HG03108 (cell line): ENCODE data around the gene CDK5RAP2.

Source experiments
- ATAC-seq: cut with Tn5 transposase; IDR thresholded peaks from one replicate; pipeline ENCODE4 v1.9.1; 2021; ENCODE audit warnings: moderate library complexity; ENCODE audit not compliant: unreplicated experiment

The CDK5RAP2 gene

GRCh38 chr9:120386390-120387131 lies 193.4 kb downstream of the CDK5RAP2 start:
- no peak for ATAC-seq

GRCh38 chr9:120385606-120386389 lies 194.2 kb downstream of the CDK5RAP2 start:
- ATAC-seq: no peak

- ATAC-seq: no peak
Measured at GRCh38 chr9:120384925-120385272, 195.1 kb downstream of the CDK5RAP2 start.

- ATAC-seq: no peak
Measured at GRCh38 chr9:120383999-120384924, 195.7 kb downstream of the CDK5RAP2 start.

GRCh38 chr9:120383611-120383998 lies 196.4 kb downstream of the CDK5RAP2 start:
- ATAC-seq: no peak

GRCh38 chr9:120382453-120382852 lies 197.5 kb downstream of the CDK5RAP2 start:
- ATAC-seq: no peak

- ATAC-seq: no peak
Measured at GRCh38 chr9:120381839-120382238, 198.1 kb downstream of the CDK5RAP2 start.

- no peak for ATAC-seq
Measured at GRCh38 chr9:120379611-120380010, 200.4 kb downstream of the CDK5RAP2 start.

GRCh38 chr9:120378680-120379079 lies 201.3 kb downstream of the CDK5RAP2 start:
- no peak for ATAC-seq

GRCh38 chr9:120377268-120378159 lies 202.5 kb downstream of the CDK5RAP2 start:
- no peak for ATAC-seq

- no peak for ATAC-seq
Measured at GRCh38 chr9:120376101-120376500, 203.9 kb downstream of the CDK5RAP2 start.

GRCh38 chr9:120375316-120375715 lies 204.7 kb downstream of the CDK5RAP2 start:
- ATAC-seq: no peak

- no peak for ATAC-seq
Measured at GRCh38 chr9:120374817-120375216, 205.2 kb downstream of the CDK5RAP2 start.

- ATAC-seq: no peak
Measured at GRCh38 chr9:120374239-120374638, 205.7 kb downstream of the CDK5RAP2 start.

- no peak for ATAC-seq
Measured at GRCh38 chr9:120372040-120372439, 207.9 kb downstream of the CDK5RAP2 start.

GRCh38 chr9:120369608-120370220 lies 210.3 kb downstream of the CDK5RAP2 start:
- no peak for ATAC-seq

GRCh38 chr9:120368799-120369198 lies 211.2 kb downstream of the CDK5RAP2 start:
- no peak for ATAC-seq

- ATAC-seq: no peak
Measured at GRCh38 chr9:120366644-120367019, 213.3 kb downstream of the CDK5RAP2 start.

GRCh38 chr9:120365386-120365785 lies 214.6 kb downstream of the CDK5RAP2 start:
- ATAC-seq: no peak

- no peak for ATAC-seq
Measured at GRCh38 chr9:120363697-120364096, 216.3 kb downstream of the CDK5RAP2 start.
